ENCODE measurements around the gene NAV3.

NAV3 gene

GRCh38 chr12:78057075-78057474 is 226.4 kb downstream of the NAV3 start:
- H3K36me3 ChIP-seq, result no peaks in the 10 kb centered on the region

GRCh38 chr12:78060186-78060585 is 229.5 kb downstream of the NAV3 start:
- Histone ChIP-seq H3K4me2 (no peak overlapping the region), H4K20me1 (no peaks in the 10 kb centered on the region), H3K36me3 (no peaks in the 10 kb centered on the region), H3K4me3 (no peak overlapping the region), H3K9me3 (replicated peaks in 1 of 11) (no peaks in the 10 kb centered on the region), H3K27me3 (no peaks in the 10 kb centered on the region), H3K9ac (no peak overlapping the region), H3K27ac (no peak overlapping the region), H3K4me1 (peaks cover 0 to 7% (median 0%) of the 10 kb centered on the region in 10 experiments; a peak in 1 of 20 replicates)
- TF ChIP-seq Cebpa-rat (IDR thresholded peaks at IDR 0.05), result no peak

More at GRCh38 chr12:78057075-78057474, 226.4 kb downstream of the NAV3 start:
- Histone ChIP-seq H3K9ac (no peak overlapping the region), H3K27me3 (no peaks in the 10 kb centered on the region), H3K4me3 (no peak overlapping the region), H4K20me1 (no peaks in the 10 kb centered on the region), H3K4me1 (peaks cover 0 to 7% (median 0%) of the 10 kb centered on the region in 10 experiments; a peak in 2 of 20 replicates), H3K4me2 (no peak overlapping the region), H3K27ac (no peak overlapping the region), H3K9me3 (replicated peaks in 1 of 11) (no peaks in the 10 kb centered on the region)
- TF ChIP-seq Cebpa-rat (IDR thresholded peaks at IDR 0.05), result no peak

- Histone ChIP-seq H4K20me1 (no peaks in the 10 kb centered on the region), H3K4me2 (no peak overlapping the region), H3K9me3 (replicated peaks in 1 of 11) (no peaks in the 10 kb centered on the region), H3K9ac (no peak overlapping the region), H3K4me3 (no peak overlapping the region), H3K27me3 (no peaks in the 10 kb centered on the region), H3K27ac (no peak overlapping the region), H3K4me1 (no peaks in the 10 kb centered on the region), H3K36me3 (no peaks in the 10 kb centered on the region)
- TF ChIP-seq Cebpa-rat (IDR thresholded peaks at IDR 0.05), result no peak
Observed at GRCh38 chr12:78062786-78063185, 232.1 kb downstream of the NAV3 start.

- no peak for TF ChIP-seq Cebpa-rat (IDR thresholded peaks at IDR 0.05)
- Histone ChIP-seq H3K36me3 (no peaks in the 10 kb centered on the region), H3K27me3 (no peaks in the 10 kb centered on the region), H3K9me3 (replicated peaks in 1 of 11) (peaks cover 0 to 5% (median 0%) of the 10 kb centered on the region in 11 experiments; a peak in 1 of 22 replicates), H4K20me1 (no peaks in the 10 kb centered on the region), H3K27ac (no peak overlapping the region), H3K9ac (no peak overlapping the region), H3K4me2 (no peak overlapping the region), H3K4me1 (peaks cover 0 to 2% (median 0%) of the 10 kb centered on the region in 10 experiments; a peak in 1 of 20 replicates), H3K4me3 (no peak overlapping the region)
Observed at GRCh38 chr12:78081590-78082314, 251.1 kb downstream of the NAV3 start.

- Histone ChIP-seq H4K20me1 (no peaks in the 10 kb centered on the region), H3K4me2 (no peak overlapping the region), H3K36me3 (no peaks in the 10 kb centered on the region), H3K9ac (no peak overlapping the region), H3K27me3 (no peaks in the 10 kb centered on the region), H3K27ac (no peak overlapping the region), H3K4me3 (no peak overlapping the region), H3K9me3 (replicated peaks in 1 of 11) (peaks cover 0 to 5% (median 0%) of the 10 kb centered on the region in 11 experiments; a peak in 1 of 22 replicates), H3K4me1 (peaks cover 0 to 11% (median 0%) of the 10 kb centered on the region in 10 experiments; a peak in 4 of 20 replicates)
- no peak for TF ChIP-seq Cebpa-rat (IDR thresholded peaks at IDR 0.05)
Observed at GRCh38 chr12:78085542-78086182, 255.0 kb downstream of the NAV3 start.

- Histone ChIP-seq H3K27ac (no peak overlapping the region), H3K4me3 (no peak overlapping the region), H3K36me3 (no peaks in the 10 kb centered on the region), H3K9me3 (replicated peaks in 1 of 11) (peaks cover 0 to 2% (median 0%) of the 10 kb centered on the region in 11 experiments; a peak in 1 of 22 replicates), H4K20me1 (no peaks in the 10 kb centered on the region), H3K4me2 (no peak overlapping the region; a peak in 1 of 22 replicates), H3K4me1 (peaks cover 0 to 11% (median 0%) of the 10 kb centered on the region in 10 experiments; a peak in 4 of 20 replicates), H3K9ac (no peak overlapping the region), H3K27me3 (no peaks in the 10 kb centered on the region)
- no peak for TF ChIP-seq Cebpa-rat (IDR thresholded peaks at IDR 0.05)
Observed at GRCh38 chr12:78086553-78087362, 256.1 kb downstream of the NAV3 start.

GRCh38 chr12:78087363-78087675 is 256.6 kb downstream of the NAV3 start:
- Histone ChIP-seq H3K36me3 (no peaks in the 10 kb centered on the region), H3K9me3 (replicated peaks in 1 of 11) (no peaks in the 10 kb centered on the region), H3K4me3 (no peak overlapping the region), H3K27me3 (no peaks in the 10 kb centered on the region), H3K4me1 (peaks cover 0 to 11% (median 0%) of the 10 kb centered on the region in 10 experiments; a peak in 4 of 20 replicates), H3K4me2 (no peak overlapping the region), H3K27ac (no peak overlapping the region), H4K20me1 (no peaks in the 10 kb centered on the region), H3K9ac (no peak overlapping the region)
- no peak for TF ChIP-seq Cebpa-rat (IDR thresholded peaks at IDR 0.05)

- H3K27ac ChIP-seq, result peak overlapping the region; percentile 30 to 65 (median 53); a peak in 17 of 22 replicates
Observed at GRCh38 chr12:78088391-78088832, 257.7 kb downstream of the NAV3 start.

GRCh38 chr12:78090266-78090665 is 259.6 kb downstream of the NAV3 start:
- no peak for TF ChIP-seq Cebpa-rat (IDR thresholded peaks at IDR 0.05)
- no peaks in the 10 kb centered on the region for H3K36me3 ChIP-seq
- H3K4me2 ChIP-seq, result no peak overlapping the region
- no peak overlapping the region for H3K9ac ChIP-seq
- peaks cover 0 to 11% (median 0%) of the 10 kb centered on the region in 10 experiments; a peak in 4 of 20 replicates for H3K4me1 ChIP-seq
- no peak overlapping the region for H3K4me3 ChIP-seq
- no peak overlapping the region for H3K27ac ChIP-seq
- H3K27me3 ChIP-seq, result no peaks in the 10 kb centered on the region
- H3K9me3 ChIP-seq (replicated peaks in 1 of 11), result no peaks in the 10 kb centered on the region
- H4K20me1 ChIP-seq, result no peaks in the 10 kb centered on the region

More at GRCh38 chr12:78088391-78088832, 257.7 kb downstream of the NAV3 start:
- Histone ChIP-seq H3K27me3 (no peaks in the 10 kb centered on the region), H4K20me1 (no peaks in the 10 kb centered on the region), H3K9ac (peak overlapping the region in 7 of 11 experiments; percentile 19 to 65 (median 26); a peak in 8 of 22 replicates), H3K4me3 (peak overlapping the region in 5 of 10 experiments; percentile 12 to 30 (median 24); a peak in 4 of 20 replicates), H3K36me3 (no peaks in the 10 kb centered on the region), H3K9me3 (replicated peaks in 1 of 11) (no peaks in the 10 kb centered on the region), H3K4me1 (peaks cover 0 to 11% (median 0%) of the 10 kb centered on the region in 10 experiments; a peak in 4 of 20 replicates), H3K4me2 (peak overlapping the region; percentile 23 to 72 (median 57))
- no peak for TF ChIP-seq Cebpa-rat (IDR thresholded peaks at IDR 0.05)

Data from BLaER1 treated with 17β-estradiol and CSF1 and Interleukin-3, amounts not matched to agents 10 nM and 100 nM (cell line).